Activated CD4-positive, alpha-beta T cell treated with anti-CD3 and anti-CD28 coated beads for 1 hour (primary cell): ENCODE data around the gene SLC46A2.

ENCODE experiments used
- DNase-seq: peaks from one replicate; pipeline ENCODE4 v3.0.0-alpha.2; 2020

SLC46A2 gene

GRCh38 chr9:112890106-112891081, at the start of gene SLC46A2:
TSS of gene SLC46A2 (minus strand) at chr9:112890876. CDS start at chr9:112890681, 195 bp downstream.
- no peak for DNase-seq

- DNase-seq = no peak
These were observed 48.7 kb upstream of the SLC46A2 start for GRCh38 chr9:112939418-112939817.

- DNase-seq = no peak
These were observed 43.0 kb upstream of the SLC46A2 start for GRCh38 chr9:112933696-112934095.

- DNase-seq = no peak
These were observed 34.5 kb upstream of the SLC46A2 start for GRCh38 chr9:112925058-112925641.

- no peak for DNase-seq
These were observed 30.9 kb upstream of the SLC46A2 start for GRCh38 chr9:112921549-112921948.

GRCh38 chr9:112917987-112918362, 27.3 kb upstream of the SLC46A2 start:
- DNase-seq = no peak

- no peak for DNase-seq
These were observed 26.6 kb upstream of the SLC46A2 start for GRCh38 chr9:112917047-112917986.

- no peak for DNase-seq
These were observed 23.8 kb upstream of the SLC46A2 start for GRCh38 chr9:112914524-112914923.

GRCh38 chr9:112913326-112913725, 22.6 kb upstream of the SLC46A2 start:
- no peak for DNase-seq

- no peak for DNase-seq
These were observed 22.0 kb upstream of the SLC46A2 start for GRCh38 chr9:112912636-112913035.

GRCh38 chr9:112911736-112912135, 21.1 kb upstream of the SLC46A2 start:
- DNase-seq = no peak

- DNase-seq = no peak
These were observed 14.4 kb upstream of the SLC46A2 start for GRCh38 chr9:112905084-112905483.

- DNase-seq = no peak
These were observed 10.2 kb upstream of the SLC46A2 start for GRCh38 chr9:112900901-112901300.

GRCh38 chr9:112900488-112900887, 9.8 kb upstream of the SLC46A2 start:
- no peak for DNase-seq

GRCh38 chr9:112898872-112899311, 8.2 kb upstream of the SLC46A2 start:
- DNase-seq = no peak

GRCh38 chr9:112896131-112896530, 5.5 kb upstream of the SLC46A2 start:
- no peak for DNase-seq

GRCh38 chr9:112894699-112895098, 4.0 kb upstream of the SLC46A2 start:
- no peak for DNase-seq

- DNase-seq = no peak
These were observed 3.4 kb upstream of the SLC46A2 start for GRCh38 chr9:112894041-112894440.

- no peak for DNase-seq
These were observed 2.3 kb upstream of the SLC46A2 start for GRCh38 chr9:112892981-112893380.

GRCh38 chr9:112891521-112891920, 845 bp upstream of the SLC46A2 start:
- DNase-seq = no peak

- no peak for DNase-seq
These were observed 3.3 kb downstream of the SLC46A2 start for GRCh38 chr9:112887381-112887780.

GRCh38 chr9:112886351-112886750, 4.3 kb downstream of the SLC46A2 start:
- DNase-seq = no peak

GRCh38 chr9:112885324-112885723, 5.4 kb downstream of the SLC46A2 start:
- no peak for DNase-seq
